HG03039 (cell line): ENCODE measurements around the gene ASB16.

ENCODE experiments used
- ATAC-seq: cut with Tn5 transposase; IDR thresholded peaks from one replicate; pipeline ENCODE4 v1.9.1; 2021; ENCODE audit warnings: mild to moderate bottlenecking, moderate library complexity; ENCODE audit not compliant: unreplicated experiment

Gene ASB16

GRCh38 chr17:44188576-44189403, 18.3 kb downstream of the ASB16 start:
- no peak for ATAC-seq

DNA sequence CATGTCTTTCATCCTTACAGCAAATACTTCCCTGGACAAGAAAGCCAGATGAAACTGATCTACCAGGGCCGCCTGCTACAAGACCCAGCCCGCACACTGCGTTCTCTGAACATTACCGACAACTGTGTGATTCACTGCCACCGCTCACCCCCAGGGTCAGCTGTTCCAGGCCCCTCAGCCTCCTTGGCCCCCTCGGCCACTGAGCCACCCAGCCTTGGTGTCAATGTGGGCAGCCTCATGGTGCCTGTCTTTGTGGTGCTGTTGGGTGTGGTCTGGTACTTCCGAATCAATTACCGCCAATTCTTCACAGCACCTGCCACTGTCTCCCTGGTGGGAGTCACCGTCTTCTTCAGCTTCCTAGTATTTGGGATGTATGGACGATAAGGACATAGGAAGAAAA, 20.0 kb downstream of the ASB16 start:
- ATAC-seq: no peak

DNA sequence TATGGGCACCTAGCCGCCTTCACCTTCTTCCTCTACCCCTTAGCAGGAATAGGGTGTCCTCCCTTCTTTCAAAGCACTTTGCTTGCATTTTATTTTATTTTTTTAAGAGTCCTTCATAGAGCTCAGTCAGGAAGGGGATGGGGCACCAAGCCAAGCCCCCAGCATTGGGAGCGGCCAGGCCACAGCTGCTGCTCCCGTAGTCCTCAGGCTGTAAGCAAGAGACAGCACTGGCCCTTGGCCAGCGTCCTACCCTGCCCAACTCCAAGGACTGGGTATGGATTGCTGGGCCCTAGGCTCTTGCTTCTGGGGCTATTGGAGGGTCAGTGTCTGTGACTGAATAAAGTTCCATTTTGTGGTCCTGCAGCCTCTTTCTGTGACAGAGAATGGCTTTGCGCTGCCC, 20.9 kb downstream of the ASB16 start:
- no peak for ATAC-seq

DNA sequence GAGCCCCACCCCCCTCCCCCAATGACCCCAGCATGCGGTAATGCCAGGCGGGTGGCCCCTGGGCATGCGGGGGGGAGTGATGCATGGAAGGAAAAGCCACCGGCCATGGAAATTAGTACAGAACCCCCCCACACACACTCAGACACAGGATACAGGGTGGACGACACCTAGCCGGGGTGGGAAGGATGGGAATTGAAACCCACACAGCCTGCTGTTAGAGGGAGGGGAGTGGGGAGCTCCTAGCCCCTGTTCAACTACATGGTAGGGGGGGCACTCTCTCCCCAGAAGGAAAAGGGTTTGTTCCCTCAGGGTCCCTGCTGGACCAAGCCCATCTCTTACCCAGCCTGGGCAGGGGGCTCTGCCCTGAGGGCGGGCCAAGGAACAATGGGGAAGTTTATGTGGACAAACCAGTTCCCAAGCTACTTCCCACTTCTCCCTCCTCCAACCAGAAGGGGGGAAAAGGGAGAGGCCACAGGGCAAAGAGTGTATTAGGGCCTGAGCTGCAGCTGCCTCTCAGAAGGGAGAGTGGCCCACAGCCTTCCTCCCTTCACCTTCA, 21.5 kb downstream of the ASB16 start:
- ATAC-seq: no peak

DNA sequence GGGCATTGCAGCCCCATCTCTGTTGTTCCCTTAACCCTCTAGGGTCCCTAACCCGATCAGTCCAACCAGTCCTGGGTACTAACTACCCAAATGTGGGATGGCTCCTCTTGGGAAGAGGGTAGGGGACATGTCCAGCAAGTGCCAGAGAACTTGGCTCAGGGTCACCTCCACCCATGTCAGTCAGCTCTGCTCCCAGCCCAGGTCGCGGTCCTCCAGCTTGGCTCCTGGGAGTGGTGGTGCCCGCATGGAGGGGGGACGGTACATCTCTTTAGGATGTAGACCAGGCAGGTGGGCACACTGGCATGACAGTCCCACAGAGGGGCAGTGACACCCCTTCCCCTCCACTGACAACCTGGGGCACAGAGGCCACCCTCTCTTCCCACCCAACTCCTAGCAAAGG, 22.2 kb downstream of the ASB16 start:
- ATAC-seq: no peak

DNA sequence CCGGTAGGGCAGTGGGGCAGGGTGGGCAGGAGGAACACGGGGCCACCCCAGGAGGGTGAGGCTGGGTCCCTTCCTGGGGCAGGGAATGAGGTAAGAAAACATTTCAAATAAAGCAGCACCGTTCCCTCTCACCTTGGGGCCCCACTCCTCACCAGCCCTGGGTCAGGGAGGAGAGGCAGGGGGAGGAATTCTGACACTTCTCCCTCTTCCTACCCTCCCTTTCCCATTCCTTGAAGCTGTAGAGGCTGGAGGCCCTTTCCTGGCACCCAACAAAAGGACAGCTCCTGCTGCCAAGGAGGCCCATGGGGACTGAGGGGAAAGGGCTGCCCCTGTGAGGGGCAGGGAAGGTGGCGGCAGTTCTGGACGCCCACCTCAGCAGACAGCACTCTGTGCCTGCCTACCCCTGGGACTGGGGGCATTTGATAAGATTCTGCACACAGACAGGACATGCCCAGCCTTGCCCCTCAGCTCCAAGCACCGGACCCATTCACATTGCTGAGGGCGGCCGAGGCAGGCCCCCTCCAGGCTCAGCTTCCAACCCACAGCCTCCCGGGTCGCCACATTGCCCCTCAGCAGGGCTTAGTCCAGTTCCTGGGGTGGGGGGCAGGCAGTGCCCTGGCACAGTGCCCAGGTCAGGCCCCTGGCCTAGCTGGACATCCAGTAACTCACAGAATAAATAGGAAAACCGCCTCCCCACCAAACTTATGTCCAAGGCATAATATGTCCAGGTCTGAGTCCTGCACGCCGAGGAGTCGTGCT, 23.0 kb downstream of the ASB16 start:
- ATAC-seq: no peak

- ATAC-seq: no peak
Observed at GRCh38 chr17:44197107-44197506, 26.6 kb downstream of the ASB16 start.

DNA sequence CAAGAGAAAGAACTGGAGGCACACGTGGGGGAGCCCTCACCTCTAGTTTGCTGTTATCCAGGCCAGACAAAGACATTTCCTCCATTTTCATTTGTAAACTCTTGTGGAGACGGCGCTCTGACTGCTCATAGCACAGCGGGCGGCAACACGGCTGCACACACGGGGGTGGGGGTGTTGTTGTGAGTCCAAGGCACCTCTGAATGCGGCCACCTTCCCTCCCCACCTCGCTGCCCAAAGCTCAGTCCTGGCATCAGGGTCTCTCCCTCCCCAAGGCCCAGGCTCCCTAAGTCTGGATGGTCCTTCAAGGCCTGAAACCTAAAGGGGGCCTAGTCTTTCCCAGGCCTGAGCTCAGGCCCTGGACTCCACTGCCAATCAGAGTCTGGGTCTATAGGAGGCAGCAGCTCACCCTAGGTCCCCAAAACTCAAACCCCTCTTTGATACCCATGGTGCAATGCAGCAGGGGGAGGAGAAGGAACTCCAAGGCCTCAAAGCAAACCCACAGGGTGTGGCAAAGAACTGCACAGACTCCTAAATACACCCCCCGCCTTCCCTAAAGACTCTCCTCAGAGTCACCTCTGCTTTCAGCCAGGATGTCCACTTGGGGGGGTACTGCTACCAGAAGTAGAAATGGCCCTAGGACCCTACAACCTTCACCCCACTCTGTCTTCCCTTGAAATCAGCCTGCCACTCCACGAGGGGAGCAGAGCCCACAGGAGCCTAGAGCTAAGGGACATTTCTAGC, 27.6 kb downstream of the ASB16 start:
- ATAC-seq: no peak

- peak; percentile 17 for ATAC-seq
Observed at GRCh38 chr17:44198721-44199552, 28.4 kb downstream of the ASB16 start.

DNA sequence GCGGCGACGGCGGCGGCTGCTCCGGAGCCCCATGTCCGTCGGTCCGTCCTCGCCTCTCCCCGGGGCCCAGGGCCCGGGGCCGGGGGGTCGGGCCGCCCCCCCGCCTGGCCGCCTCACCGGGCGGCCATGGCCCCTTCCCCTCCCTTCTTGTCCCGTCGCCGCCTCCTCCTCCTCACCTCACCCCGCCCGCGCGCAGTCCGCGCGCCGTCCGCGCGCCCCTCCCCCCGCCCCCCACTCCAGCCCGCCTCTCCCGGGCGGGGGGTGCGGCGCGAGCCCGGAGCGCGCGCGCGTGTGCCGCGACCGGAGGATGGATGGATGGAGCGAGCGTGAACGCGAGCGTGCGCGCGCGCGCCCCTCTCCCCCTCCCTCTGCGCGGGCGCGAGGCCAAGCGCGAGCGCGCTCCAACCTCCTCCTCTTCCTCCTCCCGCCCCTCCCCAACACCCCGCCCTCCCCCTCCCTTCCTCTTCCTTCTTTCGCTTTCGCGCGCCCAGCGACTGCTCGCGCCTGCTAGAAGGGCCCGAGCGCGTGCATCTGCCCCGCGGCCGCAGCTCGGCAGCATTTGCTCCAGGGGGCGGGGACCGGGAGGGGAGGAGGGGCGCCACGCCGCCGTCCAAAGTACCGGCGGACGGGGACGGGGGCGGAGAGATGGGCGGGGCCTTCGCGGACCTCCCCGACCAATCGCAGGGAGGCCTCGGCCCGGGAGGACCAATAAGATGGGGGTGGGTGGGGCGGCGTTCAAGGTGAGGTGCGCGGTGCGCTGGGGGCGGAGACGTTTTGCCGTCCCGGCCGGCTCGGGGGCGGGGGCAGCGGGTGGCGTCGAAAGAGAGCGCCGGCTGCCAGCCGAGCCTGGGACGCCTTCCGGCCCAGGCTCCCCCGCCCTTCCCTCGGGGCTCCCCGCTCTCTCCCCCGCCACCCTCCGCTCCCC, 29.3 kb downstream of the ASB16 start, which contains the start of gene ATXN7L3:
ATXN7L3 (minus strand) TSS at position 332 of the 925 bp plus-strand sequence. CDS start 1,814 bp downstream, outside the sequence.
- peak; percentile 58 for ATAC-seq

GRCh38 chr17:44200478-44201155, 30.1 kb downstream of the ASB16 start:
- no peak for ATAC-seq

GRCh38 chr17:44202756-44203155, 32.3 kb downstream of the ASB16 start:
- no peak for ATAC-seq

DNA sequence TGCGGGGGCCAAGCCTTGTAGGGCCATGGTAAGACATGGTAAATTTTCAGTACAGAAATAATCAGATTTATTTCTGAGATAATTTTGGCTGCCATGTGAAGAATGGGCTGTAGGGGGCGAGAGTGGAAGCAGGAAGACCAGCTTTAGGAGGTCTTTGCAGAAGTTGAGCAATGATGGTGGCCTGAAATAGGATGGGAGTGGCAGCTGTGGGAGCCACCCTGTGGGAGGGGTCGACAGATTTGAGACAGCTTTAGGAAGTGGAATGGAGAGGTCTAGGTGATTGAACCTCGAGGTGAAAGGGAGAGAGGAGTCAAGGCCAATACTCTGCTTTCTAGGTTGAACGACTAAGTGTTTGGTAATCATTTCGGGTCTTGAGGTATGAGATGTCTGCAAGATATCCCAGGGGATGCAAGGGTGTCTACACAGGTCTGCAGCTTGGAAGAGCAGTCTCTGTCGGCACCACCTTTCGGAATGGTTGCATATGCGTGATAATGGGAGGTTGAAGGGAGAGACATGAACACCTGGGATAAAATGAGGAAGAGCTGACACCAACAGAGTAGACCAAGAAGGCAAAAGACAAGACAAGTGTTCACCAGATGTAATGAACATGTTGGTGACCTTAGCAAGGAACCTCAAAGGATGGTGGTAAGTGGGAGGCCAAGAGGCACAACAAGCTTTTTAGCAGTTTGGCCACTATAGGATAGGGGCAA, 33.4 kb downstream of the ASB16 start:
- no peak for ATAC-seq

GRCh38 chr17:44204441-44204882, 34.0 kb downstream of the ASB16 start:
- ATAC-seq: no peak

GRCh38 chr17:44205962-44206824, 35.7 kb downstream of the ASB16 start:
- no peak for ATAC-seq

DNA sequence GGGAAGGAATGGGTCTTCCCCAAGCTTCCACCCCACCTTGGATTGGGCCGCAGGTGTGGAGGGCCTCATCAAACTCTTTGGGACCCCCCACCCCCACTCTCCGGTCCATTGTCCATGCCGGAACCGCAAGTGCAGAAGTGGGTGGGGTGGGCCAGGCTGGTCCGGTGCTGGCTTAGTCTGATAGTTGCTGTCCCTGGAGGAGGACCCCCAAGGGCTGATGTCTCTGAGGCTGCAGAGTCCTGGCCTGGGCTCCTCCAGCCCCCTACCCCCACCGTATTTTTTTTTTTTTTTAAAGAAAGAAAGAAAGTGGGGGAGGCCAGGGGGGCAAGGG, 36.3 kb downstream of the ASB16 start:
- ATAC-seq: no peak

DNA sequence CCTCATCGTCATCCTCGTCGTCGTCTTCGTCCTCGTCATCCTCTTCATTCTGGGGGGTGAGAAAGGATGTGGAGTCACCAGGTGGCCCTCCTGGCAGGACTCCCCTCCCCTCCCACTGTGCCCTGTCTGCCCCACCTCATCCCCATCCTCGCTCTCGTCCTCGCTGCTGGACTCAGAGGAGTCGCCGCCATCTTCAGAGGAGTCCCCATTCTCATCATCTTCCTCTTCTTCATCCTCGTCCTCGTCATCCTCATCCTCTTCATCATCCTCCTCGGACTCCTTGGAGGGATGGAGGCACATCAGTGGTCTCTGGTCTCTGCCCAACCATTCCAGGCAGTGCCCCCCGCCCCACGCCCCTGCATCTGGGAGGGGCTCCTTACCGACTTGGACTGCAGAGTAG, 36.8 kb downstream of the ASB16 start:
- no peak for ATAC-seq
